Tibial artery (tissue), 4 donors: Measurements from ENCODE around the gene SLC16A11.

Experiments used
- DNase-seq, 2 donors: peaks; one replicate each; pipeline ENCODE4 v3.0.0-alpha.2; 2019
- H3K27ac ChIP-seq, 2 donors: fragments of 200-600 bp; sonication (generic) in 1 of 2; 1 replicate in 1 of 2; 2 replicates in 1 of 2; pipeline ENCODE4 v1.5.1; 2018 to 2019; ENCODE audit warnings: mild to moderate bottlenecking in 1 of 2
- H3K27me3 ChIP-seq, 2 donors: fragments of 200-600 bp; sonication (generic) in 1 of 2; one replicate each; pipeline versions ENCODE4 v1.5.1 to v1.6.0; 2016 to 2019
- H3K36me3 ChIP-seq, 3 donors: fragments of 200-600 bp; sonication (generic) in 2 of 3; one replicate each; pipeline ENCODE4 v1.5.1; 2016 to 2019; ENCODE audit warnings: mild to moderate bottlenecking in 2 of 3
- H3K4me1 ChIP-seq, 4 donors: fragments of 200-600 bp; sonication (generic) in 2 of 4; 1 replicate in 3 of 4; 2 replicates in 1 of 4; pipeline ENCODE4 v1.5.1; 2016 to 2019
- H3K4me3 ChIP-seq, 2 donors: fragments of 200-600 bp; sonication (generic) in 1 of 2; 1 replicate in 1 of 2; 2 replicates in 1 of 2; pipeline ENCODE4 v1.5.1; 2018 to 2019; ENCODE audit warnings: mild to moderate bottlenecking in 2 of 2
- H3K9me3 ChIP-seq, 3 donors: fragments of 200-600 bp; sonication (generic) in 1 of 3; one replicate each; pipeline ENCODE4 v1.5.1; 2016 to 2019
- CTCF ChIP-seq, 2 experiments: fragments of 200-600 bp in 1 of 2; fragments of 450-650 bp in 1 of 2; IDR thresholded peaks; one replicate each; pipeline ENCODE4 v1.5.1; 2017 to 2019; ENCODE audit warnings: antibody characterized with exemption in 2 of 2, mild to moderate bottlenecking in 1 of 2, moderate library complexity in 1 of 2
- intact Hi-C: fragments of 100-400 bp; cut with DNase I; formaldehyde crosslinking; loops from one replicate; pipeline ENCODE4 v1.15.0; 2023; ENCODE audit warnings: low total_unique reads

Gene SLC16A11

GRCh38 chr17:7026471-7027115, 17.3 kb downstream of the SLC16A11 start:
- Histone ChIP-seq H3K4me1 (peaks cover 0 to 21% (median 17%) of the 10 kb centered on the region in 4 donors), H3K36me3 (no peaks in the 10 kb centered on the region), H3K4me3 (no peak overlapping the region), H3K9me3 (no peaks in the 10 kb centered on the region), H3K27ac (no peak overlapping the region), H3K27me3 (peaks cover 0 to 40% of the 10 kb centered on the region in 2 donors)
- TF ChIP-seq CTCF (IDR thresholded peaks at IDR 0.05) = no peak
- no peak for DNase-seq
- intact Hi-C loops = no loop called here

DNA sequence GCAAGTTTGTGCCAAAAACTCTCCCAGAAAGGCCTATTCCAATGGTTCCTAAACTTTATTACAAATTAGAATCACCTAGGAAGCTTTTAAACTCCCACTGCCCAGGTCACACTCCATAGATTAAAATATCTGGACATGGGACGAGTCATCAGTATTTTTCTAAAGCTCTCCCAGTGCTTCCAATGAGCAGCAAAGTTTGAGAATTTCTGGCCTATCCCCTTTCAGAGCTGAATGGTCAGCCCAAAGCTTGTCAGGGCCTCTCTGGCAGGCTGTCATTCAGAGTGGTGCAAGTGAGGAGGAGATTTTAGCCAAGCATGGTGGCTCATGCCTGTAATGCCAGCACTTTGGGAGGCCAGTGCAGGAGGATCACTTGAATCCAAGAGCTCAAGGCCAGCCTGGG, 18.6 kb downstream of the SLC16A11 start:
- Histone ChIP-seq H3K27ac (no peak overlapping the region), H3K4me3 (no peak overlapping the region), H3K27me3 (peaks cover 0 to 39% of the 10 kb centered on the region in 2 donors), H3K4me1 (peaks cover 0 to 25% (median 22%) of the 10 kb centered on the region in 4 donors), H3K9me3 (no peaks in the 10 kb centered on the region), H3K36me3 (no peaks in the 10 kb centered on the region)
- no peak for TF ChIP-seq CTCF (IDR thresholded peaks at IDR 0.05)
- DNase-seq = no peak
- intact Hi-C loops = no loop called here

- no peaks in the 10 kb centered on the region for H3K36me3 ChIP-seq
- peaks cover 0 to 39% of the 10 kb centered on the region in 2 donors for H3K27me3 ChIP-seq
- H3K4me1 ChIP-seq = peaks cover 0 to 28% (median 23%) of the 10 kb centered on the region in 4 donors
- TF ChIP-seq CTCF (IDR thresholded peaks at IDR 0.05) = no peak
- H3K27ac ChIP-seq = no peak overlapping the region
- DNase-seq = no peak
- no peak overlapping the region for H3K4me3 ChIP-seq
- intact Hi-C loops = loop anchor here (5.0 kb wide), 2 partner anchors 112 to 1358 kb away; partner anchors contain the start of gene RPL26
- no peaks in the 10 kb centered on the region for H3K9me3 ChIP-seq
These were observed 19.5 kb downstream of the SLC16A11 start for GRCh38 chr17:7024402-7024785.

- no peak for TF ChIP-seq CTCF (IDR thresholded peaks at IDR 0.05)
- H3K27ac ChIP-seq = peak overlapping the region; percentile 41 to 56
- intact Hi-C loops = loop anchor here (5.0 kb wide), 2 partner anchors 111 to 1359 kb away; partner anchors contain the start of gene RPL26
- peaks cover 0 to 39% of the 10 kb centered on the region in 2 donors for H3K27me3 ChIP-seq
- peaks cover 0 to 28% (median 24%) of the 10 kb centered on the region in 4 donors for H3K4me1 ChIP-seq
- peak overlapping the region; percentile 25 to 34 for H3K4me3 ChIP-seq
- DNase-seq = peak; percentile 86 to 94
- no peaks in the 10 kb centered on the region for H3K9me3 ChIP-seq
- H3K36me3 ChIP-seq = no peaks in the 10 kb centered on the region
These were observed 20.1 kb downstream of the SLC16A11 start for GRCh38 chr17:7023576-7024401.

DNA sequence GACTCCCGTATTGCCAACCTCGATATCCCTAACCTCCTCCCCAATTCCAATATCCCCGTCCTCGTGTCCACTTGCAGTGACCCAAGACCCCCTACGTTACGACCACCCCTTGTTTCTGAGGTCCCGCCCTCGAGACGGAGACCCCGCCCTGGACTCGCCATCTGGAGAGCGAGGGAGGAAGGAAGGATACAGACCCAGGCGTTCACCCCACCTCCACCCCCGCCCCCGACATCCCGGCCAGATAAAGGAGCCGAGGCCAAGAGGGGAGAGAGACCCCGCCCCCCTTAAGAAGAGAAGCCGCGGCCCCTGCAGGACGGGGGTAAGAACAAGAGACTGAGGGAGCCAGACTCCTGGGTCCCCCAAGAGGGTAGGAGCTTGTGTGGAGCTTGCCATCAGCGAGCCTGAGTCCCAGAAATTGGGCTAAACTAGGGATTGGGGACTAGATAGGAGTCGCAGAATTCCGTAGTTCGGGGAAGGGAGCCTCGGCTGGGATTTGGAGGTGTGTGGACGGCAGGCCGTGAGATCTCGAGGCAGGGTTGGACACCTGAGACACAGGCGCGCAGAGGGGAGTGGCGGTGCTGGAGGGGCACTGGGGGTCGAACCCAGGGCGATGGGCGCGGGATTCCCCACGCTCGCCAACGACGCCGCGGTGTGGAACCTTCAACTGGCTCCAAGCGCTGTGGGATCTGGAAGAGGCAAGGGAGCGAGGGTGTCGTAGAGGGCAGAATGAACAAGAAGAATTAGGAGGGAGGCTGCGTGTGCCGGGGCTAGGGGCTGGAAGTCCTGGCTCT, 20.9 kb downstream of the SLC16A11 start, which contains the start of gene BCL6B:
BCL6B (plus strand) TSS at position 270 of the 791 bp plus-strand sequence. CDS start 622 bp downstream, outside the sequence.
- intact Hi-C loops = loop anchor here (5.0 kb wide), 2 partner anchors 111 to 1359 kb away; partner anchors contain the start of gene RPL26
- Histone ChIP-seq H3K9me3 (no peaks in the 10 kb centered on the region), H3K4me3 (peak within 1 kb of the TSS; percentile 29 to 34), H3K36me3 (no peaks in the 10 kb centered on the region), H3K27ac (peak within 1 kb of the TSS; percentile 41 to 56), H3K4me1 (peaks cover 0 to 34% (median 31%) of the 10 kb centered on the region in 4 donors), H3K27me3 (peaks cover 0 to 39% of the 10 kb centered on the region in 2 donors)
- TF ChIP-seq CTCF (IDR thresholded peaks at IDR 0.05) = no peak
- no peak for DNase-seq
